Ovary (tissue), 9 donors: ENCODE measurements around the gene PDXP. TPM values are rescaled to one million over a fixed set of nuclear protein-coding genes. Genes with fewer than 3 reads are reported as not detected.
"Not testable (repeated sequence)": the region's sequence is repeated elsewhere in the genome, so short reads cannot be mapped to it uniquely, and the experiment has no call there.

ENCODE experiments used
- DNase-seq, 5 donors: peaks; one replicate each; pipeline ENCODE4 v3.0.0-alpha.2; 2019 to 2020
- H3K27ac ChIP-seq, 2 donors: fragments of 200-600 bp; one replicate each; pipeline versions ENCODE4 v1.5.1 to v1.8.0; 2019 to 2022
- H3K27me3 ChIP-seq: fragments of 200-600 bp; one replicate; pipeline ENCODE4 v1.8.0; 2022
- H3K36me3 ChIP-seq: fragments of 200-600 bp; sonication (generic); one replicate; pipeline ENCODE4 v1.5.1; 2019
- H3K4me1 ChIP-seq: one replicate; pipeline ENCODE4 v1.8.1; 2013; ENCODE audit warnings: mild to moderate bottlenecking, moderate library complexity; ENCODE audit not compliant: insufficient read depth
- H3K4me3 ChIP-seq: fragments of 200-600 bp; sonication (generic); one replicate; pipeline ENCODE4 v1.5.1; 2017
- H3K9me3 ChIP-seq, 2 donors: fragments of 200-600 bp in 1 of 2; sonication (generic) in 1 of 2; one replicate each; pipeline versions ENCODE4 v1.5.1 to v1.8.1; 2013 to 2019; ENCODE audit warnings: mild to moderate bottlenecking in 1 of 2, moderate library complexity in 1 of 2
- CTCF ChIP-seq, 3 donors: fragments of 450-650 bp in 2 of 3; fragments of 200-600 bp in 1 of 3; IDR thresholded peaks; one replicate each; pipeline versions ENCODE4 v1.5.1 to v1.8.0; 2016 to 2022; ENCODE audit warnings: antibody characterized with exemption in 3 of 3, mild to moderate bottlenecking in 1 of 3
- EP300 ChIP-seq: sonication (generic); formaldehyde crosslinking; IDR thresholded peaks from one replicate; pipeline ENCODE4 v1.6.1; 2017; ENCODE audit warnings: antibody characterized with exemption
- POLR2A ChIP-seq: fragments of 450-650 bp; IDR thresholded peaks from one replicate; pipeline ENCODE4 v1.6.1; 2017; ENCODE audit warnings: antibody characterized with exemption, mild to moderate bottlenecking, moderate library complexity
- WGBS, 3 donors: extraction: QIAGEN DNeasy Blood & Tissue Kit in 1 of 3; methylation state at CpG; one replicate each; pipeline versions ENCODE4 v1.1.5 to v1.1.7; 2013 to 2017; 5-methylcytosine and 5-hydroxymethylcytosine counted together
- intact Hi-C, 4 donors: fragments of 100-400 bp; cut with DNase I; formaldehyde crosslinking; loops; one replicate each; pipeline versions ENCODE4 v1.11.0 to v1.15.1; 2022 to 2023
- polyA plus RNA-seq, 2 donors: library from polyadenylated mRNA; stranded (reverse); fragments of 200-250 nt in 1 of 2; fragments of 350-450 nt in 1 of 2; fragmentation: Illumina TruSeq in 1 of 2; extraction: RNeasy Lipid Tissue Mini Kit (QIAGEN cat#74804) in 1 of 2; gene quantifications; one replicate each; pipeline ENCODE4 v1.2.3, GENCODE V29; 2013 to 2014
- total RNA-seq, 7 donors: library from RNA; depleted of rRNA in 2 of 7; stranded (reverse); fragments of >200 nt in 2 of 7; fragmentation: NEBNext Ultra II Directional in 3 of 7; extraction: Animal tissue kit (Norgen Biotek cat#: 25700) in 3 of 7; gene quantifications; one replicate each; pipeline versions ENCODE4 v1.1.0 to v1.2.4, GENCODE V29; 2016 to 2023
- donor health status: DM: no; HTN: no; CAD: no; lungs with moderate emphysema.
- donor health status: DM: no; HTN: no; CAD: no.
- donor health status: Bipolar disorder and iron deficiency.
- donor health status: DM: yes; HTN: yes; CAD: no.
- donor health status: DM: no; HTN: no; CAD: no.
- donor health status: DM: yes; HTN: yes; CAD: no.

The PDXP gene
- total and polyA plus RNA-seq, 9 donors = 8.1 to 15.9 (median 12.7) TPM

GRCh38 chr22:37647928-37648327 is 10.6 kb upstream of the PDXP start:
- no peaks in the 10 kb centered on the region for H3K27me3 ChIP-seq
- no peaks in the 10 kb centered on the region for H3K9me3 ChIP-seq
- no peak overlapping the region for H3K27ac ChIP-seq
- intact Hi-C loops = loop anchor here in 2 of 4 donors (10.0 kb wide), 1 partner anchor 147 kb away; no protein-coding TSS in a partner anchor
- WGBS, 3 donors = 70 to 78% (median 72%) methylated on average over 9 of the region's 9 CpGs
- peak in 1 of 5 donors; percentile 28 for DNase-seq
- no peak for TF ChIP-seq CTCF (IDR thresholded peaks at IDR 0.05)
- TF ChIP-seq EP300 = no peak
- TF ChIP-seq POLR2A = no peak
- H3K36me3 ChIP-seq = no peaks in the 10 kb centered on the region
- H3K4me1 ChIP-seq = no peaks in the 10 kb centered on the region
- H3K4me3 ChIP-seq = no peak overlapping the region

- Histone ChIP-seq H3K27me3 (no peaks in the 10 kb centered on the region), H3K4me3 (no peak overlapping the region), H3K36me3 (no peaks in the 10 kb centered on the region), H3K9me3 (no peaks in the 10 kb centered on the region), H3K4me1 (no peaks in the 10 kb centered on the region), H3K27ac (no peak overlapping the region)
- no peak for DNase-seq
- TF ChIP-seq CTCF (IDR thresholded peaks at IDR 0.05) (no peak), POLR2A (no peak), EP300 (no peak)
- intact Hi-C loops = no loop called here
- 95 to 97% (median 95%) methylated on average over 17 of the region's 17 CpGs for WGBS, 3 donors
Observed at GRCh38 chr22:37650463-37651136, 7.9 kb upstream of the PDXP start.

- no peaks in the 10 kb centered on the region for H3K27me3 ChIP-seq
- H3K4me1 ChIP-seq = peaks cover 8% of the 10 kb centered on the region
- TF ChIP-seq EP300 = no peak
- no peak for TF ChIP-seq CTCF (IDR thresholded peaks at IDR 0.05)
- TF ChIP-seq POLR2A = no peak
- 68 to 78% (median 75%) methylated on average over 14 of the region's 14 CpGs for WGBS, 3 donors
- no peak overlapping the region for H3K27ac ChIP-seq
- no peaks in the 10 kb centered on the region for H3K36me3 ChIP-seq
- H3K9me3 ChIP-seq = no peaks in the 10 kb centered on the region
- DNase-seq = no peak
- intact Hi-C loops = no loop called here
- H3K4me3 ChIP-seq = no peak overlapping the region
Observed at GRCh38 chr22:37654563-37655251, 3.8 kb upstream of the PDXP start.

GRCh38 chr22:37655252-37655563 is 3.3 kb upstream of the PDXP start:
- intact Hi-C loops = no loop called here
- TF ChIP-seq CTCF (IDR thresholded peaks at IDR 0.05) (no peak), POLR2A (no peak), EP300 (no peak)
- no peaks in the 10 kb centered on the region for H3K27me3 ChIP-seq
- 70 to 80% (median 77%) methylated on average over 9 to 17 of the region's 17 CpGs for WGBS, 3 donors
- no peaks in the 10 kb centered on the region for H3K9me3 ChIP-seq
- DNase-seq = peak in 1 of 5 donors; percentile 35
- H3K27ac ChIP-seq = no peak overlapping the region
- peaks cover 8% of the 10 kb centered on the region for H3K4me1 ChIP-seq
- H3K36me3 ChIP-seq = no peaks in the 10 kb centered on the region
- no peak overlapping the region for H3K4me3 ChIP-seq

- intact Hi-C loops, H3K9me3 ChIP-seq, H3K27me3 ChIP-seq, H3K27ac ChIP-seq, H3K4me1 ChIP-seq, H3K4me3 ChIP-seq, H3K36me3 ChIP-seq, DNase-seq: not testable (repeated sequence)
- WGBS, 3 donors = 91 to 93% (median 93%) methylated on average over 4 of the region's 4 CpGs
Observed at GRCh38 chr22:37656583-37656982, 1.9 kb upstream of the PDXP start.
